H1 (cell line): Measurements from ENCODE around the gene SH3PXD2B. TPM values are rescaled to one million over a fixed set of nuclear protein-coding genes. Genes with fewer than 3 reads are reported as not detected.

Experiments used
- BCL11A ChIP-seq, 2 experiments: IDR thresholded peaks; one replicate each; pipeline ENCODE4 v1.6.1; 2011; ENCODE audit warnings: low read depth in 2 of 2, low read length in 2 of 2, mild to moderate bottlenecking in 2 of 2
- CHD7 ChIP-seq: fragments of 300-600 bp; sonication (generic); IDR thresholded peaks from 2 replicates; pipeline ENCODE4 v1.7.1; 2012; ENCODE audit warnings: low read length, moderate library complexity, mild to moderate bottlenecking, inconsistent platforms; ENCODE audit not compliant: insufficient replicate concordance
- CREB1 ChIP-seq: IDR thresholded peaks from 2 replicates; pipeline ENCODE4 v1.6.1; 2012; ENCODE audit warnings: inconsistent platforms
- FOSL1 ChIP-seq: IDR thresholded peaks from 2 replicates; pipeline ENCODE4 v1.6.1; 2011; ENCODE audit warnings: mild to moderate bottlenecking, low read depth, low read length, moderate library complexity; ENCODE audit not compliant: insufficient read depth
- KDM1A ChIP-seq: fragments of 200-600, 300-600 bp; sonication (generic); IDR thresholded peaks from 2 replicates; pipeline ENCODE4 v1.7.1; 2016; ENCODE audit warnings: mild to moderate bottlenecking, low read length, borderline replicate concordance
- NANOG ChIP-seq: IDR thresholded peaks from 2 replicates; pipeline ENCODE4 v1.6.1; 2011; ENCODE audit warnings: low read length, low read depth, mild to moderate bottlenecking, inconsistent platforms; ENCODE audit not compliant: insufficient read depth, poor library complexity, severe bottlenecking
- SP1 ChIP-seq: IDR thresholded peaks from 2 replicates; pipeline ENCODE4 v1.6.1; 2011; ENCODE audit warnings: low read depth, low read length
- TAF1 ChIP-seq: IDR thresholded peaks from 2 replicates; pipeline ENCODE4 v1.6.1; 2011; ENCODE audit warnings: mild to moderate bottlenecking, low read depth, low read length
- polyA plus RNA-seq, 7 experiments: library from polyadenylated mRNA; depleted of rRNA in 3 of 7; stranded (reverse) in 5 of 7; unstranded in 2 of 7; fragments of >200 nt in 5 of 7; fragments of 200-250 nt in 2 of 7; gene quantifications; 1 replicate in 5 of 7; 2 replicates in 1 of 7; 4 replicates in 1 of 7; pipeline versions ENCODE4 v1.2.1 to v1.2.3, GENCODE V29; 2011 to 2013; ENCODE audit warnings: missing spikeins in 2 of 7, mixed read lengths in 2 of 7
- total RNA-seq: library from RNA; stranded (reverse); fragmentation: NEBNext Ultra II Directional; extraction: Animal tissue kit (Norgen Biotek cat#: 25700); gene quantifications from 2 replicates; pipeline ENCODE4 v1.2.1, GENCODE V29; 2021
- TF ChIP-seq, protein P1 (sequence below): IDR thresholded peaks from 2 replicates; pipeline ENCODE4 v1.6.1; 2012; ENCODE audit warnings: inconsistent platforms

Gene SH3PXD2B
- total and polyA plus RNA-seq, 2 of the 8 experiments (the other 6 are each of a cell fraction or from before 2014, with no cell fraction given) = 32.9 to 72.9 TPM

DNA sequence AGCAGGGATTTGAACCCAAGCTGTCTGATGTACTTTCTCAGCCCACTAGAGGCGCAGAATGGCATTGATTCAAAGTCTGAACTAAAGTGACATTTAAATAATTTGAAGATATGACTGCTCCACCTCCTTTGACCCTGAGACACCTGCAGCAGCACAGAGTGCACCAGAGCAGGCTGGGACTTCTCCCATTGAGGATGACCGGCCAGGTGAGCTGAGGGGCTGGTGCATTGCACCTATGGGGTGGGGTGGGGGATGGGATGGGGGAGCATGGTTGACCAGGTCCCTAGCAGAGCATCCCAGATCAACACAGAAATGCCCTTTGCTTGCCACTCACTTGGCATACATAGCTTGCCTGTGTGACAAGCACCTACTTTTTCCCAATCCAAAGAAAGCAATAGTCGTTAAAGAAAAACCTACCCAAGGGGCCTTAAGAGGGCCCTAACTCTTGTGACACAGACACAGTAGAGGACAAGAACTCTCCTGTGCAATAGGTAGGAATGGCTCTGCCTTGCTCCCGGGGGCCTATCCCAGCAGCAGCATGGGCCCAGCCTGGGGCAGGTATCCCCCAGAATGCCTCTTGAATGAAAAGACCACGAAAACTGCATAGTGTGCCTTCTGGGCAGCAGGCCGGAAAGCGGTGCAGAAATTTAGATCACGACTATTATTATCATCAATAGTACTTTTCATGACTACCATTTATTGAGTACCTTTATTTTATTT is 6.5 kb downstream of the SH3PXD2B start (continued):
- no peak for TF ChIP-seq CHD7
- no peak for TF ChIP-seq SP1
- TF ChIP-seq TAF1 = no peak
- no peak for TF ChIP-seq FOSL1
- no peak for TF ChIP-seq CREB1
- no peak for TF ChIP-seq NANOG
- TF ChIP-seq, protein P1, sequence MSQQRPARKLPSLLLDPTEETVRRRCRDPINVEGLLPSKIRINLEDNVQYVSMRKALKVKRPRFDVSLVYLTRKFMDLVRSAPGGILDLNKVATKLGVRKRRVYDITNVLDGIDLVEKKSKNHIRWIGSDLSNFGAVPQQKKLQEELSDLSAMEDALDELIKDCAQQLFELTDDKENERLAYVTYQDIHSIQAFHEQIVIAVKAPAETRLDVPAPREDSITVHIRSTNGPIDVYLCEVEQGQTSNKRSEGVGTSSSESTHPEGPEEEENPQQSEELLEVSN = no peak
- no peak for TF ChIP-seq KDM1A
- no peak for TF ChIP-seq BCL11A (IDR thresholded peaks at IDR 0.05; ENCODE audit: low read depth in 2 of 2, low read length in 2 of 2)
